EL (cell line): ENCODE results near the gene SLC12A9.
A peak's percentile ranks its signal among the peaks of the same experiment; 100 is the strongest.
"Not testable (repeated sequence)": the region's sequence is repeated elsewhere in the genome, so short reads cannot be mapped to it uniquely, and the experiment has no call there.

ENCODE experiments used
- DNase-seq: peaks from one replicate; pipeline ENCODE4 v3.0.0-alpha.2; 2016

SLC12A9 gene

GRCh38 chr7:100826514-100827329 is 25.8 kb upstream of the SLC12A9 start:
- DNase-seq, result peak; percentile 24

- DNase-seq, result peak; percentile 89
Measured at GRCh38 chr7:100827330-100828226, 24.9 kb upstream of the SLC12A9 start, which contains the start of gene EPHB4. Gene EPHB4 (minus strand): TSS chr7:100827523. CDS start chr7:100827030, 493 bp downstream.

- no peak for DNase-seq
Measured at GRCh38 chr7:100829150-100829716, 23.3 kb upstream of the SLC12A9 start.

GRCh38 chr7:100830396-100830795 is 22.1 kb upstream of the SLC12A9 start:
- DNase-seq, result no peak

- no peak for DNase-seq
Measured at GRCh38 chr7:100832281-100832633, 20.3 kb upstream of the SLC12A9 start.

- no peak for DNase-seq
Measured at GRCh38 chr7:100835903-100836811, 16.4 kb upstream of the SLC12A9 start.

GRCh38 chr7:100836812-100837098 is 15.8 kb upstream of the SLC12A9 start:
- no peak for DNase-seq

- peak; percentile 92 for DNase-seq
Measured at GRCh38 chr7:100837099-100837836, 15.2 kb upstream of the SLC12A9 start.

GRCh38 chr7:100839361-100839760 is 13.2 kb upstream of the SLC12A9 start:
- no peak for DNase-seq

GRCh38 chr7:100840470-100841100 is 11.9 kb upstream of the SLC12A9 start:
- no peak for DNase-seq

GRCh38 chr7:100847360-100847759 is 5.2 kb upstream of the SLC12A9 start:
- no peak for DNase-seq

GRCh38 chr7:100854146-100854895 is 1.8 kb downstream of the SLC12A9 start:
- no peak for DNase-seq

GRCh38 chr7:100854899-100855298 is 2.4 kb downstream of the SLC12A9 start:
- DNase-seq, result not testable (repeated sequence)

GRCh38 chr7:100855515-100855914 is 3.0 kb downstream of the SLC12A9 start:
- no peak for DNase-seq

GRCh38 chr7:100856871-100857282 is 4.4 kb downstream of the SLC12A9 start:
- no peak for DNase-seq

- no peak for DNase-seq
Measured at GRCh38 chr7:100859856-100860255, 7.3 kb downstream of the SLC12A9 start.

- DNase-seq, result no peak
Measured at GRCh38 chr7:100860702-100861615, 8.4 kb downstream of the SLC12A9 start.

GRCh38 chr7:100861616-100861985 is 9.1 kb downstream of the SLC12A9 start:
- no peak for DNase-seq

- DNase-seq, result no peak
Measured at GRCh38 chr7:100863406-100863950, 11.0 kb downstream of the SLC12A9 start.
